Suppressor macrophage treated with lipopolysaccharide for 4 hours (primary cell): ENCODE measurements around the gene RAB3IP.
"Not testable (repeated sequence)": the region's sequence is repeated elsewhere in the genome, so short reads cannot be mapped to it uniquely, and the experiment has no call there.

ENCODE experiments used
- DNase-seq: peaks from one replicate; pipeline ENCODE4 v3.0.0-alpha.2; 2020

The RAB3IP gene

GRCh38 chr12:69756088-69756755 lies 17.6 kb downstream of the RAB3IP start:
- DNase-seq: no peak

- DNase-seq: no peak
These were observed 19.4 kb downstream of the RAB3IP start for GRCh38 chr12:69758105-69758504.

- not testable (repeated sequence) for DNase-seq
These were observed 20.9 kb downstream of the RAB3IP start for GRCh38 chr12:69759581-69759980.

GRCh38 chr12:69765515-69765914 lies 26.9 kb downstream of the RAB3IP start:
- no peak for DNase-seq

GRCh38 chr12:69766260-69766659 lies 27.6 kb downstream of the RAB3IP start:
- no peak for DNase-seq

- DNase-seq: no peak
These were observed 41.3 kb downstream of the RAB3IP start for GRCh38 chr12:69779928-69780327.

GRCh38 chr12:69783365-69783764 lies 44.7 kb downstream of the RAB3IP start:
- DNase-seq: no peak

GRCh38 chr12:69789351-69789750 lies 50.7 kb downstream of the RAB3IP start:
- DNase-seq: no peak

- DNase-seq: no peak
These were observed 53.9 kb downstream of the RAB3IP start for GRCh38 chr12:69792533-69792932.

GRCh38 chr12:69807101-69807897 lies 68.6 kb downstream of the RAB3IP start:
- not testable (repeated sequence) for DNase-seq

- no peak for DNase-seq
These were observed 72.3 kb downstream of the RAB3IP start for GRCh38 chr12:69810870-69811498.

GRCh38 chr12:69816082-69816481 lies 77.4 kb downstream of the RAB3IP start:
- DNase-seq: no peak

- no peak for DNase-seq
These were observed 82.4 kb downstream of the RAB3IP start for GRCh38 chr12:69821032-69821455.

GRCh38 chr12:69821456-69822159 lies 82.9 kb downstream of the RAB3IP start:
- DNase-seq: no peak

- no peak for DNase-seq
These were observed 83.7 kb downstream of the RAB3IP start for GRCh38 chr12:69822201-69822860.

- no peak for DNase-seq
These were observed 85.4 kb downstream of the RAB3IP start for GRCh38 chr12:69824028-69824427.

- no peak for DNase-seq
These were observed 86.4 kb downstream of the RAB3IP start, which contains the start of gene MYRFL for GRCh38 chr12:69824966-69825560. Gene MYRFL (plus strand): TSS chr12:69825227. CDS start chr12:69825518, 291 bp downstream.

- DNase-seq: no peak
These were observed 90.2 kb downstream of the RAB3IP start for GRCh38 chr12:69828897-69829296.

- no peak for DNase-seq
These were observed 95.0 kb downstream of the RAB3IP start for GRCh38 chr12:69833696-69834095.

- DNase-seq: no peak
These were observed 95.5 kb downstream of the RAB3IP start for GRCh38 chr12:69834147-69834546.

- no peak for DNase-seq
These were observed 95.9 kb downstream of the RAB3IP start for GRCh38 chr12:69834576-69834975.

- no peak for DNase-seq
These were observed 96.4 kb downstream of the RAB3IP start for GRCh38 chr12:69835081-69835480.
